Adipose tissue (tissue), 3 donors: ENCODE data around the gene SRD5A1. TPM values are rescaled to one million over a fixed set of nuclear protein-coding genes. Genes with fewer than 3 reads are reported as not detected.
A peak's percentile ranks its signal among the peaks of the same experiment; 100 is the strongest.

Experiments
- H3K27ac ChIP-seq: one replicate; pipeline ENCODE4 v1.5.1; 2013; ENCODE audit warnings: low read depth, low read length
- WGBS, 3 donors: extraction: QIAGEN DNeasy Blood & Tissue Kit; methylation state at CpG; one replicate each; pipeline ENCODE4 v1.1.7; 2013; 5-methylcytosine and 5-hydroxymethylcytosine counted together
- polyA plus RNA-seq, 3 donors: library from polyadenylated mRNA; stranded (reverse); fragments of 200-250 nt; gene quantifications; one replicate each; pipeline ENCODE4 v1.2.3, GENCODE V29; 2013
- donor health status: healthy with polysubstance abuse.
- donor health status: Bipolar disorder and iron deficiency.
- donor health status: healthy.

SRD5A1 gene
- 1 to 10 TPM; 1.8 to 6.0 (median 2.8) TPM for polyA plus RNA-seq

- 0 to 1% (median 1%) methylated on average over 62 to 66 of the region's 66 CpGs for WGBS, 3 donors
- peak within 1 kb of the TSS; percentile 87 for H3K27ac ChIP-seq
Observed at GRCh38 chr5:6632888-6633468, at the start of gene SRD5A1, which contains the start of gene NSUN2. SRD5A1 (plus strand) TSS chr5:6633440; CDS start chr5:6633577, 137 bp downstream. NSUN2 (minus strand) TSS chr5:6633044; CDS start chr5:6632979, 65 bp downstream.

GRCh38 chr5:6584101-6584645, 49.1 kb upstream of the SRD5A1 start:
- H3K27ac ChIP-seq, result no peak overlapping the region
- 61 to 81% (median 67%) methylated on average over 6 of the region's 6 CpGs for WGBS, 3 donors

- no peak overlapping the region for H3K27ac ChIP-seq
- 83 to 88% (median 83%) methylated on average over 8 of the region's 8 CpGs for WGBS, 3 donors
Observed at GRCh38 chr5:6584727-6585126, 48.5 kb upstream of the SRD5A1 start.

GRCh38 chr5:6585168-6585567, 48.1 kb upstream of the SRD5A1 start:
- 52 to 75% (median 53%) methylated on average over 6 of the region's 6 CpGs for WGBS, 3 donors
- no peak overlapping the region for H3K27ac ChIP-seq

- WGBS, 3 donors, result 77 to 83% (median 81%) methylated on average over 15 of the region's 15 CpGs
- no peak overlapping the region for H3K27ac ChIP-seq
Observed at GRCh38 chr5:6585939-6586646, 47.1 kb upstream of the SRD5A1 start.

GRCh38 chr5:6586647-6587042, 46.6 kb upstream of the SRD5A1 start:
- WGBS, 3 donors, result 78 to 88% (median 87%) methylated on average over 5 of the region's 5 CpGs
- H3K27ac ChIP-seq, result no peak overlapping the region

- no peak overlapping the region for H3K27ac ChIP-seq
- 87 to 89% (median 88%) methylated on average over 9 of the region's 9 CpGs for WGBS, 3 donors
Observed at GRCh38 chr5:6587171-6587570, 46.1 kb upstream of the SRD5A1 start.

GRCh38 chr5:6590581-6590980, 42.7 kb upstream of the SRD5A1 start:
- no peak overlapping the region for H3K27ac ChIP-seq
- WGBS, 3 donors, result 62 to 82% (median 80%) methylated on average over 2 of the region's 2 CpGs

GRCh38 chr5:6591671-6592288, 41.5 kb upstream of the SRD5A1 start:
- H3K27ac ChIP-seq, result no peak overlapping the region
- WGBS, 3 donors, result 85 to 91% (median 88%) methylated on average over 12 of the region's 12 CpGs

- 52 to 60% (median 53%) methylated on average over 3 of the region's 3 CpGs for WGBS, 3 donors
Observed at GRCh38 chr5:6592601-6593000, 40.6 kb upstream of the SRD5A1 start.

GRCh38 chr5:6593148-6594016, 39.9 kb upstream of the SRD5A1 start:
- 69 to 84% (median 82%) methylated on average over 14 of the region's 14 CpGs for whole genome bisulfite sequencing, 3 donors
- H3K27ac ChIP-seq, result no peak overlapping the region

More at GRCh38 chr5:6592601-6593000, 40.6 kb upstream of the SRD5A1 start:
- no peak overlapping the region for H3K27ac ChIP-seq

- no peak overlapping the region for H3K27ac ChIP-seq
- WGBS, 3 donors, result 68 to 87% (median 78%) methylated on average over 6 of the region's 6 CpGs
Observed at GRCh38 chr5:6594066-6594465, 39.2 kb upstream of the SRD5A1 start.

GRCh38 chr5:6595405-6595804, 37.8 kb upstream of the SRD5A1 start:
- WGBS, 3 donors, result 70 to 79% (median 79%) methylated on average over 3 of the region's 3 CpGs
- H3K27ac ChIP-seq, result no peak overlapping the region

- H3K27ac ChIP-seq, result no peak overlapping the region
- WGBS, 3 donors, result 90 to 95% (median 95%) methylated on average over 5 of the region's 5 CpGs
Observed at GRCh38 chr5:6596388-6596787, 36.9 kb upstream of the SRD5A1 start.

- 82 to 89% (median 87%) methylated on average over 6 of the region's 6 CpGs for WGBS, 3 donors
- no peak overlapping the region for H3K27ac ChIP-seq
Observed at GRCh38 chr5:6597557-6597956, 35.7 kb upstream of the SRD5A1 start.

GRCh38 chr5:6598351-6598900, 34.8 kb upstream of the SRD5A1 start:
- 79 to 84% (median 81%) methylated on average over 14 of the region's 14 CpGs for WGBS, 3 donors
- no peak overlapping the region for H3K27ac ChIP-seq

GRCh38 chr5:6599739-6600138, 33.5 kb upstream of the SRD5A1 start:
- 92 to 94% (median 93%) methylated on average over 8 of the region's 8 CpGs for WGBS, 3 donors
- H3K27ac ChIP-seq, result no peak overlapping the region

GRCh38 chr5:6601271-6601670, 32.0 kb upstream of the SRD5A1 start:
- 87 to 95% (median 95%) methylated on average over 11 of the region's 11 CpGs for WGBS, 3 donors
- no peak overlapping the region for H3K27ac ChIP-seq
